HG02870 (cell line): ENCODE data around the gene TMEM130.
A peak's percentile ranks its signal among the peaks of the same experiment; 100 is the strongest.

Experiments
- ATAC-seq: cut with Tn5 transposase; IDR thresholded peaks from one replicate; pipeline ENCODE4 v1.9.1; 2021; ENCODE audit warnings: mild to moderate bottlenecking, moderate library complexity; ENCODE audit not compliant: unreplicated experiment

The TMEM130 gene

DNA sequence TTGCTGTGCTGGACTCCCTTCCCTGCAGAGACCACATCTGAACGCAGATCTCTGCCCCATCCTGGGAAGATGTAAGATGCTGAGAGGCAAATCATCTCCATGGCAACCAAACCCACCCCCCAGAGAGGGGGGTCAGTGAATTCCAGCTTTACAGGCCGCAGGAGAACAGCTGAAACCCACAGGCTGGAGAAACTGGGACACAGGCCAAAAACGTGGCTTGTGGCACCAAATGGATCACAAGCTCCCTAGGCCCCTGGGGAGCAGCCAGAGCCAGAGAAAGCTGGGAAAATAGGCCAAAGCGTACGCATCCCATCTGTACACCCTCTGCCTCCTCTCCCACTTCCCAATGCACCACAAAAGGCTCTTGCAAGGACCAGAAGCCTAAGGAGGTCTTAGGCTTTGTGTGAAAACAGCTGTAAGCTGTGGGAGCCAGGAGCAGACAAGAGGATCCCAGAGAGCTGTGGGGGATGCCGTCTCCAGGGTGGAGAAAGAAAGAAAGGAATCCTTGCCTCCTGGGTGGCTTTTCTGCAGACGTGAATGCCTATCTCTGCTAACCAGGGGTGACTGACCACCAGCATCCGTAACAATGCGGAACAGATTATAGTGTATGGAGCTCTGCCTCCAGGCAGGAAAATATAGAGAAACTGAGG is 59.5 kb downstream of the TMEM130 start:
- ATAC-seq, result no peak

- ATAC-seq, result no peak
Observed at GRCh38 chr7:98808751-98809460, 60.9 kb downstream of the TMEM130 start.

GRCh38 chr7:98807068-98808048 is 62.5 kb downstream of the TMEM130 start:
- no peak for ATAC-seq

DNA sequence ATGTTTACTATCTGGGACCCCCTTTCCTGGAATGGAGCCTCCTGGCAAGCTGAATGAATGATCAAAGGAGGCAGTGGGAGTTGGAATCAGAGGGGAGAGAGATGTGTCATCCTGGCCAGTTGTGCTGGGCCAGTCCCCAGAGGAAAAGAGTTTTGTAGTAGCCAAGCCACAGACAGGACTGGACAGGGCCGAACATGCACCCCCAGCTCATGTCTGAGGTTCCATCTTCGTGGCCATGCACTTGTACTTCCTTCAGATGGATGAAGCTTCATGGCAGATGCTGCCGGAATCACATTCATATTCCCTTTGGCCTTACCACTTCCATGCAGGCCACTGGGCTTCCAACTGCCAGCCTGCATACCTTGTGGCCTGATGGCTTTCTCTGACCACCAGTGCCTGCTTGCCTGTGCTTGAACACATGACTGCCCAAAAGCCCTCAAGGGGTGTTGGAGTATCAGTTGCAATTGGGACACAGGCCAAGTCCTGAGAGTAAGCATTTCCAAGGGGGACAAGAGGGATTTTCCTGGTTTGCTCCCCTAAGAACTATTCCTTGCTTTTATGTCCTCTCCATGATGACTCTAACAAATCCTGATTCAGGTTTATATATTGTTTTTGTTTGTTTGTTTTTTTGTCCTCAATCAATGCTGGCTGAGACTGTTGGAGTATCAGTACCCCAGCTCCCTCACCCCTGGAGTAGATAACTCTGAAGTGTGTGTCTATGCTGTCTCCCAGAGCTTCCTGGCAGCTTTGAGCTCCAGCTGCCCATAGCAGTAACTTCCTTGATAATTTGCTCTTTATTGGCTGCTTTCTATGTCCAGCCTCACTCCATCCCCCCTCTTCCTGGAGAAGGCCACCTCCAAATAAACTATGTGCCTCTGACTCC is 63.6 kb downstream of the TMEM130 start:
- ATAC-seq, result no peak

DNA sequence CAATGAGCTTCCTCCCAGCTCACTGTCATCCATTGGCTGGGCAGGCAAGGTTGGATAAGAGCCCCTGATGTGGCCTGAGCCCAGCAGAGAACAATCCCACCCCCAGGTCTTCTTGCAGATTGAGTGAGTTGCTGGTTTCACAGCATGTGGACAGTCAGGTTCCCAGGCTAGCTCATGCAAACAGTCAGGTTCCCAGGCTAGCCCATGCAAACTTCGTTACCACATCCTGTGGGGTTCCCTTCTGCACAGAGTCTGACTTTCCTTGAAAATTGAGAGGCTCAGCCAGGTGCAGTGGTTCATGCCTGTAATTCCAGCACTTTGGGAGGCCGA is 67.1 kb downstream of the TMEM130 start:
- ATAC-seq, result peak; percentile 40

- peak; percentile 86 for ATAC-seq
Observed at GRCh38 chr7:98802088-98802780, 67.6 kb downstream of the TMEM130 start.

DNA sequence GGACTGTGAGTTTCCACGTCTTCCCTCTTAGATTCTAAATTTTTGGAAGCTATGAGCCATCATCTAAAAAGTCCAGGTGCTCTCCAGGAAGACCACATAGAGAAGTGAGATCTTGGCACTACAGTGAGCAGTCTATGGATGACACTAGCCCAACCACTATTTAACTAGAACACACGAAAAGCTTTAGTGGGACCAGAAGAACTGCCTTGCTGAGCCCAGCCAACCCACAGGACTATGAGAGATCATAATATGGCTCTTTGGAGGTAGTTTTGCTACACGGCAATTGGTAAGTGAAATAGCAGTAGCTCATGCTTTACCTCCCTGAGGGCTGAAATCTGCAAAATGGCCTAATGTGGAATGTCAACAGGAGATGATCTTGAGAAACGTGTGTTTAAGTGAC is 68.8 kb downstream of the TMEM130 start:
- no peak for ATAC-seq

GRCh38 chr7:98797150-98797549 is 72.7 kb downstream of the TMEM130 start:
- no peak for ATAC-seq
